GM19193 (cell line): ENCODE measurements around the gene MXD4.

ENCODE experiments used
- POLR2A ChIP-seq: IDR thresholded peaks from 4 replicates; pipeline ENCODE4 v1.6.1; 2011; ENCODE audit not compliant: insufficient read depth, insufficient read length; ENCODE audit errors: extremely low read depth

MXD4 gene

GRCh38 chr4:2273221-2273620 is 11.3 kb upstream of the MXD4 start:
- no peak for TF ChIP-seq POLR2A

GRCh38 chr4:2272828-2273120 is 10.9 kb upstream of the MXD4 start:
- TF ChIP-seq POLR2A = no peak

GRCh38 chr4:2272026-2272827 is 10.3 kb upstream of the MXD4 start:
- TF ChIP-seq POLR2A = no peak

GRCh38 chr4:2271279-2272025 is 9.5 kb upstream of the MXD4 start:
- no peak for TF ChIP-seq POLR2A

- TF ChIP-seq POLR2A = no peak
These were observed 8.6 kb upstream of the MXD4 start for GRCh38 chr4:2270341-2271165.

GRCh38 chr4:2269618-2270163 is 7.8 kb upstream of the MXD4 start:
- no peak for TF ChIP-seq POLR2A

GRCh38 chr4:2269206-2269531 is 7.3 kb upstream of the MXD4 start:
- no peak for TF ChIP-seq POLR2A

GRCh38 chr4:2268357-2269205 is 6.7 kb upstream of the MXD4 start:
- no peak for TF ChIP-seq POLR2A

- no peak for TF ChIP-seq POLR2A
These were observed 5.9 kb upstream of the MXD4 start for GRCh38 chr4:2267841-2268240.

- no peak for TF ChIP-seq POLR2A
These were observed 5.5 kb upstream of the MXD4 start for GRCh38 chr4:2267320-2267811.

- TF ChIP-seq POLR2A = no peak
These were observed 4.9 kb upstream of the MXD4 start for GRCh38 chr4:2266821-2267220.

GRCh38 chr4:2266181-2266580 is 4.3 kb upstream of the MXD4 start:
- TF ChIP-seq POLR2A = no peak

- no peak for TF ChIP-seq POLR2A
These were observed 3.5 kb upstream of the MXD4 start for GRCh38 chr4:2265113-2266110.
